ENCODE measurements around the gene PNKD.

PNKD gene

GRCh38 chr2:218238887-218239286, 31.4 kb upstream of the PNKD start:
- H3K4me1 Mint-ChIP-seq (ENCODE audit: low read depth), result no peaks in the 10 kb centered on the region
- no peak overlapping the region for H3K27ac Mint-ChIP-seq
- H3K9me3 Mint-ChIP-seq, result no peaks in the 10 kb centered on the region
- intact Hi-C loops (cut with micrococcal nuclease), result no loop called here
- no peaks in the 10 kb centered on the region for H3K27me3 Mint-ChIP-seq
- peaks cover 98% of the 10 kb centered on the region for H3K36me3 Mint-ChIP-seq (ENCODE audit: low read depth)
- H3K4me3 Mint-ChIP-seq, result no peak overlapping the region

- intact Hi-C loops (cut with micrococcal nuclease), result no loop called here
- Mint-ChIP-seq H3K4me3 (no peak overlapping the region), H3K36me3 (ENCODE audit: low read depth) (peaks cover 100% of the 10 kb centered on the region)
Measured at GRCh38 chr2:218244204-218244603, 26.1 kb upstream of the PNKD start.

GRCh38 chr2:218244665-218245064, 25.7 kb upstream of the PNKD start:
- Mint-ChIP-seq H3K27me3 (no peaks in the 10 kb centered on the region), H3K4me1 (ENCODE audit: low read depth) (peaks cover 31% of the 10 kb centered on the region), H3K27ac (no peak overlapping the region), H3K36me3 (ENCODE audit: low read depth) (peaks cover 100% of the 10 kb centered on the region), H3K4me3 (no peak overlapping the region), H3K9me3 (no peaks in the 10 kb centered on the region)
- intact Hi-C loops (cut with micrococcal nuclease), result loop anchor here (5.0 kb wide), 1 partner anchor 57 kb away; no protein-coding TSS in a partner anchor

More at GRCh38 chr2:218244204-218244603, 26.1 kb upstream of the PNKD start:
- Mint-ChIP-seq H3K27ac (no peak overlapping the region), H3K9me3 (no peaks in the 10 kb centered on the region), H3K4me1 (ENCODE audit: low read depth) (peaks cover 27% of the 10 kb centered on the region), H3K27me3 (no peaks in the 10 kb centered on the region)

- Mint-ChIP-seq H3K27me3 (no peaks in the 10 kb centered on the region), H3K36me3 (ENCODE audit: low read depth) (peaks cover 100% of the 10 kb centered on the region), H3K9me3 (no peaks in the 10 kb centered on the region), H3K27ac (peak overlapping the region; percentile 27), H3K4me1 (ENCODE audit: low read depth) (peaks cover 37% of the 10 kb centered on the region), H3K4me3 (no peak overlapping the region)
- intact Hi-C loops (cut with micrococcal nuclease), result loop anchor here (5.0 kb wide), 1 partner anchor 58 kb away; no protein-coding TSS in a partner anchor
Measured at GRCh38 chr2:218245214-218245613, 25.1 kb upstream of the PNKD start.

- intact Hi-C loops (cut with micrococcal nuclease), result loop anchor here (5.0 kb wide), 1 partner anchor 62 kb away; no protein-coding TSS in a partner anchor
- Mint-ChIP-seq H3K9me3 (no peaks in the 10 kb centered on the region), H3K36me3 (ENCODE audit: low read depth) (peaks cover 100% of the 10 kb centered on the region), H3K4me1 (ENCODE audit: low read depth) (peaks cover 73% of the 10 kb centered on the region), H3K27me3 (no peaks in the 10 kb centered on the region), H3K27ac (peak overlapping the region; percentile 81), H3K4me3 (no peak overlapping the region)
Measured at GRCh38 chr2:218249691-218250090, 20.6 kb upstream of the PNKD start.

GRCh38 chr2:218252509-218253231, 17.6 kb upstream of the PNKD start:
- H3K27ac Mint-ChIP-seq, result peak overlapping the region; percentile 81
- H3K4me1 Mint-ChIP-seq (ENCODE audit: low read depth), result peaks cover 95% of the 10 kb centered on the region
- peaks cover 92% of the 10 kb centered on the region for H3K36me3 Mint-ChIP-seq (ENCODE audit: low read depth)
- intact Hi-C loops (cut with micrococcal nuclease), result no loop called here
- no peaks in the 10 kb centered on the region for H3K9me3 Mint-ChIP-seq
- no peaks in the 10 kb centered on the region for H3K27me3 Mint-ChIP-seq
- H3K4me3 Mint-ChIP-seq, result peak overlapping the region; percentile 30

GRCh38 chr2:218253232-218253625, 17.1 kb upstream of the PNKD start:
- H3K27me3 Mint-ChIP-seq, result no peaks in the 10 kb centered on the region
- no peak overlapping the region for H3K4me3 Mint-ChIP-seq
- intact Hi-C loops (cut with micrococcal nuclease), result no loop called here
- peaks cover 86% of the 10 kb centered on the region for H3K36me3 Mint-ChIP-seq (ENCODE audit: low read depth)
- H3K9me3 Mint-ChIP-seq, result no peaks in the 10 kb centered on the region
- peak overlapping the region; percentile 81 for H3K27ac Mint-ChIP-seq
- peaks cover 95% of the 10 kb centered on the region for H3K4me1 Mint-ChIP-seq (ENCODE audit: low read depth)

GRCh38 chr2:218255446-218255845, 14.9 kb upstream of the PNKD start:
- H3K4me3 Mint-ChIP-seq, result no peak overlapping the region
- H3K36me3 Mint-ChIP-seq (ENCODE audit: low read depth), result peaks cover 64% of the 10 kb centered on the region
- no peaks in the 10 kb centered on the region for H3K9me3 Mint-ChIP-seq
- intact Hi-C loops (cut with micrococcal nuclease), result loop anchor here (5.0 kb wide), 1 partner anchor 38 kb away; the partner anchor contains the start of gene ARPC2
- no peaks in the 10 kb centered on the region for H3K27me3 Mint-ChIP-seq
- peaks cover 95% of the 10 kb centered on the region for H3K4me1 Mint-ChIP-seq (ENCODE audit: low read depth)
- peak overlapping the region; percentile 81 for H3K27ac Mint-ChIP-seq

- Mint-ChIP-seq H3K4me1 (ENCODE audit: low read depth) (peaks cover 95% of the 10 kb centered on the region), H3K9me3 (no peaks in the 10 kb centered on the region), H3K36me3 (ENCODE audit: low read depth) (peaks cover 51% of the 10 kb centered on the region), H3K27me3 (no peaks in the 10 kb centered on the region), H3K27ac (peak overlapping the region; percentile 81), H3K4me3 (no peak overlapping the region)
- intact Hi-C loops (cut with micrococcal nuclease), result loop anchor here (5.0 kb wide), 1 partner anchor 39 kb away; the partner anchor contains the start of gene ARPC2
Measured at GRCh38 chr2:218256612-218257350, 13.5 kb upstream of the PNKD start.

GRCh38 chr2:218257390-218257981, 12.8 kb upstream of the PNKD start:
- intact Hi-C loops (cut with micrococcal nuclease), result loop anchor here (5.0 kb wide), 1 partner anchor 40 kb away; the partner anchor contains the start of gene ARPC2
- H3K27me3 Mint-ChIP-seq, result no peaks in the 10 kb centered on the region
- H3K4me3 Mint-ChIP-seq, result no peak overlapping the region
- peak overlapping the region; percentile 81 for H3K27ac Mint-ChIP-seq
- H3K36me3 Mint-ChIP-seq (ENCODE audit: low read depth), result peaks cover 45% of the 10 kb centered on the region
- H3K4me1 Mint-ChIP-seq (ENCODE audit: low read depth), result peaks cover 95% of the 10 kb centered on the region
- no peaks in the 10 kb centered on the region for H3K9me3 Mint-ChIP-seq

GRCh38 chr2:218259099-218259961, 11.0 kb upstream of the PNKD start:
- H3K4me3 Mint-ChIP-seq, result no peak overlapping the region
- peak overlapping the region; percentile 81 for H3K27ac Mint-ChIP-seq
- no peaks in the 10 kb centered on the region for H3K27me3 Mint-ChIP-seq
- peaks cover 95% of the 10 kb centered on the region for H3K4me1 Mint-ChIP-seq (ENCODE audit: low read depth)
- H3K9me3 Mint-ChIP-seq, result no peaks in the 10 kb centered on the region
- intact Hi-C loops (cut with micrococcal nuclease), result loop anchor here (5.0 kb wide), 1 partner anchor 42 kb away; the partner anchor contains the start of gene ARPC2
- H3K36me3 Mint-ChIP-seq (ENCODE audit: low read depth), result peaks cover 45% of the 10 kb centered on the region

- H3K36me3 Mint-ChIP-seq (ENCODE audit: low read depth), result peaks cover 45% of the 10 kb centered on the region
- peak overlapping the region; percentile 81 for H3K27ac Mint-ChIP-seq
- intact Hi-C loops (cut with micrococcal nuclease), result no loop called here
- H3K27me3 Mint-ChIP-seq, result no peaks in the 10 kb centered on the region
- no peaks in the 10 kb centered on the region for H3K9me3 Mint-ChIP-seq
- peaks cover 98% of the 10 kb centered on the region for H3K4me1 Mint-ChIP-seq (ENCODE audit: low read depth)
- no peak overlapping the region for H3K4me3 Mint-ChIP-seq
Measured at GRCh38 chr2:218260166-218260565, 10.2 kb upstream of the PNKD start.

GRCh38 chr2:218260742-218261422, 9.4 kb upstream of the PNKD start, which contains the start of gene GPBAR1:
TSS of gene GPBAR1 (plus strand) at chr2:218261015. CDS start at chr2:218262725, 1,710 bp downstream.
- H3K4me1 Mint-ChIP-seq (ENCODE audit: low read depth), result peaks cover 98% of the 10 kb centered on the region
- H3K9me3 Mint-ChIP-seq, result no peaks in the 10 kb centered on the region
- H3K4me3 Mint-ChIP-seq, result peak within 1 kb of the TSS; percentile 68
- H3K27ac Mint-ChIP-seq, result peak within 1 kb of the TSS; percentile 81
- intact Hi-C loops (cut with micrococcal nuclease), result no loop called here
- H3K27me3 Mint-ChIP-seq, result no peaks in the 10 kb centered on the region
- peaks cover 45% of the 10 kb centered on the region for H3K36me3 Mint-ChIP-seq (ENCODE audit: low read depth)
